Measurements from ENCODE around the gene PPM1E. TPM values are rescaled to one million over a fixed set of nuclear protein-coding genes. Genes with fewer than 3 reads are reported as not detected.

The PPM1E gene
- polyA plus RNA-seq, 2 of the 4 experiments (the other 2 are of a cell fraction): 0.05 to 0.25 TPM

- no peak for FAIRE-seq
- Histone ChIP-seq H3K4me3 (no peak overlapping the region), H3K27ac (no peak overlapping the region), H3K4me1 (no peaks in the 10 kb centered on the region), H3K4me2 (no peak overlapping the region), H3K9me3 (no peaks in the 10 kb centered on the region)
- TF ChIP-seq SMC3 (IDR thresholded peaks at IDR 0.05) (no peak), CBX8 (IDR thresholded peaks at IDR 0.05) (no peak)
- DNase-seq (ENCODE audit: low read depth in 1 of 2, low spot score in 1 of 2): no peak
- WGBS (ENCODE audit: missing lambda C conversion rate): 80% methylated on average over 3 of the region's 3 CpGs
- ChIA-PET CTCF (no interaction called here), POLR2A (no interaction called here)
- ATAC-seq: no peak
These were observed 227.0 kb downstream of the PPM1E start for GRCh38 chr17:58982626-58983025.

GRCh38 chr17:58985367-58985766 lies 229.7 kb downstream of the PPM1E start:
- TF ChIP-seq RARB (CRISPR knock-in tag; IDR thresholded peaks at IDR 0.05): no peak
- TF ChIP-seq RAD21 (conservative IDR thresholded peaks at IDR 0.05 in 1 of 2, IDR thresholded peaks at IDR 0.05 in 1 of 2): no peak
- TF ChIP-seq PHF8 (IDR thresholded peaks at IDR 0.05; ENCODE audit: borderline replicate concordance, low read depth): no peak
- TF ChIP-seq NR3C1 (IDR thresholded peaks at IDR 0.05): no peak
- no peak for TF ChIP-seq ZSCAN20 (CRISPR knock-in tag; IDR thresholded peaks at IDR 0.05)
- no peak for TF ChIP-seq FOXS1 (CRISPR knock-in tag; IDR thresholded peaks at IDR 0.05)
- no peak for TF ChIP-seq PBX3 (IDR thresholded peaks at IDR 0.05)
- no peak for TF ChIP-seq E2F6 (IDR thresholded peaks at IDR 0.05; ENCODE audit: borderline replicate concordance, low read depth)
- TF ChIP-seq EHMT2 (IDR thresholded peaks at IDR 0.05; ENCODE audit: low read depth): no peak
- TF ChIP-seq BCL3 (IDR thresholded peaks at IDR 0.05): no peak
- TF ChIP-seq HES2 (IDR thresholded peaks at IDR 0.05): no peak
- no peak for TF ChIP-seq CTCF (IDR thresholded peaks at IDR 0.05)
- no peak for TF ChIP-seq JUN (IDR thresholded peaks at IDR 0.05)
- no peak for TF ChIP-seq NFE2L2 (conservative IDR thresholded peaks at IDR 0.05; ENCODE audit: low read length)
- no peak for TF ChIP-seq SMC3 (IDR thresholded peaks at IDR 0.05)
- POLR2A ChIA-PET: no interaction called here
- Histone ChIP-seq H3K4me1 (no peaks in the 10 kb centered on the region), H3K27ac (no peak overlapping the region), H3K9me3 (no peaks in the 10 kb centered on the region), H3K4me3 (no peak overlapping the region), H3K4me2 (no peak overlapping the region)
- CTCF ChIA-PET: interaction anchor here (0.6 kb wide), 2 partner anchors 19 to 397 kb away, joined by 3 read pairs; no protein-coding TSS in a partner anchor
- ATAC-seq (no peak), DNase-seq (ENCODE audit: low read depth in 1 of 2, low spot score in 1 of 2) (no peak), FAIRE-seq (no peak)
- WGBS (ENCODE audit: missing lambda C conversion rate): 82% methylated on average over 6 of the region's 6 CpGs

GRCh38 chr17:58985971-58986370 lies 230.3 kb downstream of the PPM1E start:
- no peak overlapping the region for H3K27ac ChIP-seq
- DNase-seq (ENCODE audit: low read depth in 1 of 2, low spot score in 1 of 2) (no peak), ATAC-seq (no peak), FAIRE-seq (no peak)
- no peak overlapping the region for H3K4me2 ChIP-seq
- ChIA-PET POLR2A (no interaction called here), CTCF (no interaction called here)
- no peaks in the 10 kb centered on the region for H3K9me3 ChIP-seq
- H3K4me3 ChIP-seq: no peak overlapping the region
- 94% methylated on average over 6 of the region's 6 CpGs for WGBS (ENCODE audit: missing lambda C conversion rate)
- TF ChIP-seq CBX2 (IDR thresholded peaks at IDR 0.05; ENCODE audit: borderline replicate concordance, low read depth): no peak
- no peak for TF ChIP-seq RARB (CRISPR knock-in tag; IDR thresholded peaks at IDR 0.05)
- no peak for TF ChIP-seq ZC3H11A (IDR thresholded peaks at IDR 0.05)
- no peak for TF ChIP-seq EHMT2 (IDR thresholded peaks at IDR 0.05; ENCODE audit: low read depth)
- no peak for TF ChIP-seq FOSB (CRISPR knock-in tag; IDR thresholded peaks at IDR 0.05)
- no peak for TF ChIP-seq CBX8 (IDR thresholded peaks at IDR 0.05)
- no peak for TF ChIP-seq CEBPB (IDR thresholded peaks at IDR 0.05)
- no peak for TF ChIP-seq ZFP36 (IDR thresholded peaks at IDR 0.05; ENCODE audit: borderline replicate concordance, partially characterized antibody)
- no peak for TF ChIP-seq TP53 (CRISPR knock-in tag; IDR thresholded peaks at IDR 0.05)
- no peak for TF ChIP-seq NR3C1 (IDR thresholded peaks at IDR 0.05)
- no peak for TF ChIP-seq RFX5 (IDR thresholded peaks at IDR 0.05)
- no peaks in the 10 kb centered on the region for H3K4me1 ChIP-seq

All from A549 (cell line).